HepG2 (cell line): ENCODE data around the gene BICRAL.

Source experiments
- CTCF ChIP-seq: sonication (generic); formaldehyde crosslinking; IDR thresholded peaks from 2 replicates; pipeline ENCODE4 v1.5.0; 2020; ENCODE audit warnings: mild to moderate bottlenecking, missing genetic modification reagents, moderate library complexity
- DPF2 ChIP-seq: sonication (generic); formaldehyde crosslinking; IDR thresholded peaks from 2 replicates; pipeline ENCODE4 v1.4.0; 2020; ENCODE audit warnings: mild to moderate bottlenecking, low read depth, missing genetic modification reagents, borderline replicate concordance
- EED ChIP-seq: sonication (generic); formaldehyde crosslinking; IDR thresholded peaks from 2 replicates; pipeline ENCODE4 v1.5.0; 2020; ENCODE audit warnings: mild to moderate bottlenecking, missing genetic modification reagents
- HCFC1 ChIP-seq: fragments of 150-350 bp; IDR thresholded peaks from 2 replicates; pipeline ENCODE4 v1.6.1; 2014; ENCODE audit warnings: low read depth, low read length
- HDAC2 ChIP-seq: sonication (generic); formaldehyde crosslinking; IDR thresholded peaks from 2 replicates; pipeline ENCODE4 v1.4.0; 2020; ENCODE audit warnings: missing genetic modification reagents
- JUN ChIP-seq: sonication (generic); formaldehyde crosslinking; IDR thresholded peaks from 2 replicates; pipeline ENCODE4 v1.4.0; 2020; ENCODE audit warnings: mild to moderate bottlenecking, missing genetic modification reagents
- MLX ChIP-seq: IDR thresholded peaks from 2 replicates; pipeline ENCODE4 v1.6.1; 2016
- NCOA2 ChIP-seq: sonication (generic); formaldehyde crosslinking; IDR thresholded peaks from 2 replicates; pipeline ENCODE4 v1.8.0; 2022; ENCODE audit warnings: inconsistent platforms
- POLR2A ChIP-seq, 2 experiments: IDR thresholded peaks; 2 replicates each; pipeline ENCODE4 v1.6.1; 2011; ENCODE audit warnings: low read depth in 2 of 2, low read length in 2 of 2, mild to moderate bottlenecking in 1 of 2, moderate library complexity in 1 of 2; ENCODE audit not compliant: insufficient read depth in 1 of 2
- POLR2AphosphoS5 ChIP-seq: IDR thresholded peaks from 2 replicates; pipeline ENCODE4 v1.6.1; 2012; ENCODE audit warnings: low read depth, low read length
- REST ChIP-seq, 2 experiments: IDR thresholded peaks; 2 replicates each; pipeline ENCODE4 v1.6.1; 2011 to 2012; ENCODE audit warnings: low read length in 2 of 2, borderline replicate concordance in 1 of 2, low read depth in 1 of 2, mild to moderate bottlenecking in 1 of 2, moderate library complexity in 1 of 2
- ZNF121 ChIP-seq: sonication (generic); formaldehyde crosslinking; IDR thresholded peaks from 2 replicates; pipeline ENCODE4 v1.5.0; 2020; ENCODE audit warnings: mild to moderate bottlenecking, missing genetic modification reagents
- ZNF776 ChIP-seq: sonication (generic); formaldehyde crosslinking; IDR thresholded peaks from 2 replicates; pipeline ENCODE4 v1.4.0; 2020; ENCODE audit warnings: mild to moderate bottlenecking, missing genetic modification reagents
- ZNF780A ChIP-seq: sonication (generic); formaldehyde crosslinking; IDR thresholded peaks from 2 replicates; pipeline ENCODE4 v1.8.0; 2022; ENCODE audit warnings: mild to moderate bottlenecking, missing genetic modification reagents, moderate library complexity

- TF ChIP-seq HDAC2 (CRISPR knock-in tag) (no peak), POLR2AphosphoS5 (no peak), EED (no peak), POLR2A (IDR thresholded peaks at IDR 0.05; ENCODE audit: insufficient read depth in 1 of 2, low read depth in 2 of 2, low read length in 2 of 2) (no peak), HCFC1 (no peak), MLX (CRISPR knock-in tag) (no peak), JUN (no peak), NCOA2 (CRISPR knock-in tag) (no peak), DPF2 (CRISPR knock-in tag) (no peak), ZNF121 (CRISPR knock-in tag) (no peak), ZNF776 (no peak), CTCF (CRISPR knock-in tag) (no peak), REST (IDR thresholded peaks at IDR 0.05; ENCODE audit: borderline replicate concordance in 1 of 2, low read depth in 1 of 2, low read length in 2 of 2) (no peak), ZNF780A (CRISPR knock-in tag) (no peak)
Observed at GRCh38 chr6:42914546-42914945, 132.7 kb downstream of the BICRAL start.
